GM19455 (cell line): ENCODE data around the gene CNTNAP2.
"Not testable (repeated sequence)": the region's sequence is repeated elsewhere in the genome, so short reads cannot be mapped to it uniquely, and the experiment has no call there.

Source experiments
- ATAC-seq: cut with Tn5 transposase; IDR thresholded peaks from one replicate; pipeline ENCODE4 v1.9.1; 2021; ENCODE audit not compliant: unreplicated experiment

CNTNAP2 gene

GRCh38 chr7:148262721-148263229, 2146.2 kb downstream of the CNTNAP2 start:
- peak; percentile 65 for ATAC-seq

- ATAC-seq, result peak; percentile 64
Measured at GRCh38 chr7:148264933-148265557, 2148.4 kb downstream of the CNTNAP2 start.

GRCh38 chr7:148265896-148266295, 2149.3 kb downstream of the CNTNAP2 start:
- ATAC-seq, result no peak

- ATAC-seq, result no peak
Measured at GRCh38 chr7:148266795-148267194, 2150.2 kb downstream of the CNTNAP2 start.

- ATAC-seq, result no peak
Measured at GRCh38 chr7:148270576-148270975, 2154.0 kb downstream of the CNTNAP2 start.

- no peak for ATAC-seq
Measured at GRCh38 chr7:148274118-148274517, 2157.5 kb downstream of the CNTNAP2 start.

GRCh38 chr7:148275359-148275890, 2158.8 kb downstream of the CNTNAP2 start:
- ATAC-seq, result no peak

GRCh38 chr7:148276314-148277041, 2159.9 kb downstream of the CNTNAP2 start:
- ATAC-seq, result no peak

GRCh38 chr7:148277042-148277660, 2160.6 kb downstream of the CNTNAP2 start:
- ATAC-seq, result no peak

GRCh38 chr7:148286150-148286549, 2169.5 kb downstream of the CNTNAP2 start:
- ATAC-seq, result no peak

GRCh38 chr7:148287538-148287937, 2170.9 kb downstream of the CNTNAP2 start:
- no peak for ATAC-seq

GRCh38 chr7:148288592-148289151, 2172.1 kb downstream of the CNTNAP2 start:
- ATAC-seq, result no peak

- peak; percentile 61 for ATAC-seq
Measured at GRCh38 chr7:148289630-148290029, 2173.0 kb downstream of the CNTNAP2 start.

GRCh38 chr7:148290538-148290937, 2173.9 kb downstream of the CNTNAP2 start:
- no peak for ATAC-seq

- no peak for ATAC-seq
Measured at GRCh38 chr7:148291799-148292198, 2175.2 kb downstream of the CNTNAP2 start.

GRCh38 chr7:148296994-148297644, 2180.5 kb downstream of the CNTNAP2 start:
- no peak for ATAC-seq

- ATAC-seq, result not testable (repeated sequence)
Measured at GRCh38 chr7:148298768-148299167, 2182.2 kb downstream of the CNTNAP2 start.

- ATAC-seq, result no peak
Measured at GRCh38 chr7:148299350-148300276, 2183.0 kb downstream of the CNTNAP2 start.

GRCh38 chr7:148302436-148302835, 2185.8 kb downstream of the CNTNAP2 start:
- not testable (repeated sequence) for ATAC-seq
